IPS-NIHi7 (cell line): Measurements from ENCODE around the gene TXNDC2.

Experiments used
- DNase-seq: peaks from one replicate; pipeline ENCODE4 v3.0.0; 2012; ENCODE audit warnings: mixed read lengths; ENCODE audit errors: extremely low spot score

The TXNDC2 gene

DNA sequence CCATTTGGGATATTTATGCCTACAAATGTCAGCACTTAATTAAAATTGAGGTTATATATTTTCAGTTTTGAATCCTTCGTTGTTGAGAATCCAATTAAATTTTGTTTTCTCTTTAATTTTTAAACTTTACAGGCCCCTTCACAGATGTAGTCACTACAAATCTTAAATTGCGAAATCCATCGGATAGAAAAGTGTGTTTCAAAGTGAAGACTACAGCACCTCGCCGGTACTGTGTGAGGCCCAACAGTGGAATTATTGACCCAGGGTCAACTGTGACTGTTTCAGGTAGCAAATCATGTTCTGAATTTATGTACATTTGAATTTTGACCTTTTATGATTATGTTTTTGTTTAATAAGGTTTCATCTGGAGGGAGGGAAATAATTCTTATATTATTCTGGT lies 45.9 kb downstream of the TXNDC2 start:
- no peak for DNase-seq

DNA sequence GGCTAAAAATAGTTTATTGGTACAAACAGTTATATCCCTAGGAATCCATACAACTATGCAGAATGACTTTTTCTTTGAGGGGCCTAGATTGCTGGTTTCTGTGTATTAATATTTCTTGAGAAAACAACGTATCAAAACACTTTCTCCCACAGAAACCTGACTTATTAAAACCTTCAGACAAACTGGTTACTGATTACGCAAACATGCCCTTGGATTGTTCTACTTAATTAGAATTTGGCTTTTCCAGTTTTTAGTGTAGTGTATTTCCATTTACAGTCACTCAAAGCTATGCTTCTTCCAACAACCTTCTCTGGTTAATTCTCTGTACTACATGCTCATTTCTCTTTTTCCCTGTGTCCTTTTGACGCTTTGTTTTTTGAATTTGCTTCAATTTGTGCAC lies 48.1 kb downstream of the TXNDC2 start:
- DNase-seq: no peak

DNA sequence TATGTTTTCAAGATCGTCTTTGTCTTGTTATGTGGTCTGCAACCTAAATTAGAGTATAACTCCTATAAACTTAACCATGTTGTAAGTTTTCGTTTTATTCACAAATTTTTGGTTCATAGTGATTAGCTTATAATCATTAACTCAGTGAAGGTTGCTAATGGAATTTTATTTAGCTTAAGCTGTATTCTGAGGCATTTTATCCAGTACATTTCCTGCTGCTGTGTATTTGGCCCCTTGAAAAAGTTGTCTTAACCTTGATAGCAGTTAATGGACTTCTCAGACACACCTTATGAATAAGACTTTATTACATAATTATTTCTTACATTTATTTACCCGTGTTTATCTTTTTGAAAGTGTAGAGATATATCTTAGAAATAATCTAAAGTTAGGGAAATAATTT lies 48.5 kb downstream of the TXNDC2 start:
- DNase-seq: no peak
